ENCODE results near the gene COQ9.

DNA sequence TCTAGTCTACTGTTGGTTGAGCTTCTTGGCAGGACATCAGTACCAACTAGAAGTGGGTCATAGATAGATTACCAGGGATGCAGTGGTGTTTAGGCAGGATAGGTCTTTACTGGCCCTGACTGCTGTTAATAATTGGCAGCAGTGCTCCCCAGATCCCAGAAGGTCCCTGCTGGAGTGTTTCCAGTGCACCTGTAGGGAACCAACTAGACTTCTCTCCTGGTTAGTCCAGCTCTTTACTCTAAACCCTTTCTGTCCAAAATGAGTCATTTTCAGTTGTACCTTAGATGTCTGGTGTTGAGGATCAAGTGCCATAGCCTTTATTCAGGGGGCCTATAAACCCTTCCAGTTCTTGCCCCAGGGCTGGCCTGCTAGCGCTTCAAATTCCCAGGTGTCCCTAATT is 23.9 kb downstream of the COQ9 start:
- TF ChIP-seq, protein P1, sequence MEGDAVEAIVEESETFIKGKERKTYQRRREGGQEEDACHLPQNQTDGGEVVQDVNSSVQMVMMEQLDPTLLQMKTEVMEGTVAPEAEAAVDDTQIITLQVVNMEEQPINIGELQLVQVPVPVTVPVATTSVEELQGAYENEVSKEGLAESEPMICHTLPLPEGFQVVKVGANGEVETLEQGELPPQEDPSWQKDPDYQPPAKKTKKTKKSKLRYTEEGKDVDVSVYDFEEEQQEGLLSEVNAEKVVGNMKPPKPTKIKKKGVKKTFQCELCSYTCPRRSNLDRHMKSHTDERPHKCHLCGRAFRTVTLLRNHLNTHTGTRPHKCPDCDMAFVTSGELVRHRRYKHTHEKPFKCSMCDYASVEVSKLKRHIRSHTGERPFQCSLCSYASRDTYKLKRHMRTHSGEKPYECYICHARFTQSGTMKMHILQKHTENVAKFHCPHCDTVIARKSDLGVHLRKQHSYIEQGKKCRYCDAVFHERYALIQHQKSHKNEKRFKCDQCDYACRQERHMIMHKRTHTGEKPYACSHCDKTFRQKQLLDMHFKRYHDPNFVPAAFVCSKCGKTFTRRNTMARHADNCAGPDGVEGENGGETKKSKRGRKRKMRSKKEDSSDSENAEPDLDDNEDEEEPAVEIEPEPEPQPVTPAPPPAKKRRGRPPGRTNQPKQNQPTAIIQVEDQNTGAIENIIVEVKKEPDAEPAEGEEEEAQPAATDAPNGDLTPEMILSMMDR (IDR thresholded peaks at IDR 0.05; ENCODE audit: low read depth, low read length), result no peak
- no peak for TF ChIP-seq POLR2A (IDR thresholded peaks at IDR 0.05; ENCODE audit: extremely low read depth, insufficient read length)
